ENCODE measurements around the gene DCAKD. TPM values are rescaled to one million over a fixed set of nuclear protein-coding genes. Genes with fewer than 3 reads are reported as not detected.

DCAKD gene
- total and polyA plus RNA-seq, 2 of the 8 experiments (the other 6 are each of a cell fraction or from before 2014, with no cell fraction given) = 35.6 to 52.9 TPM

DNA sequence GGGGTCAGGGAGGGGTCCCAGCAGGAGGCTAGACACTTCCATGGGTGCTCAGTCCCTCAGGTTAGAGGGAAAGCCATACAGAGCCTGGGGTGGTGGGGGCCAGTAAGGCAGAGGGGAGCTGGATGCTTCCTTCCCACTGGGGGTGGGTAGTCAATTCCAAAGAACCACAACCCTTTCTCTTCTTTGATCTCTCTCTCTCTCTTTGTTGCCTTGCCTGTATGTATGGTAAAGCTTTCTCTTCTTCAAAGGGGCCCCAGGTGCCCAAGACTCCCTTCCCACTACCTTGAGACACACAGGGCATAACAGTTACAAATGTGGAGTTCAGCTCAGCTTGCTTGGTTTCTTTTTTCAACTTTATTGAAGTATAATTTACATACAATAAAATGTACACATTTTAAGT, 52.8 kb downstream of the DCAKD start (continued):
- TF ChIP-seq, protein P1, sequence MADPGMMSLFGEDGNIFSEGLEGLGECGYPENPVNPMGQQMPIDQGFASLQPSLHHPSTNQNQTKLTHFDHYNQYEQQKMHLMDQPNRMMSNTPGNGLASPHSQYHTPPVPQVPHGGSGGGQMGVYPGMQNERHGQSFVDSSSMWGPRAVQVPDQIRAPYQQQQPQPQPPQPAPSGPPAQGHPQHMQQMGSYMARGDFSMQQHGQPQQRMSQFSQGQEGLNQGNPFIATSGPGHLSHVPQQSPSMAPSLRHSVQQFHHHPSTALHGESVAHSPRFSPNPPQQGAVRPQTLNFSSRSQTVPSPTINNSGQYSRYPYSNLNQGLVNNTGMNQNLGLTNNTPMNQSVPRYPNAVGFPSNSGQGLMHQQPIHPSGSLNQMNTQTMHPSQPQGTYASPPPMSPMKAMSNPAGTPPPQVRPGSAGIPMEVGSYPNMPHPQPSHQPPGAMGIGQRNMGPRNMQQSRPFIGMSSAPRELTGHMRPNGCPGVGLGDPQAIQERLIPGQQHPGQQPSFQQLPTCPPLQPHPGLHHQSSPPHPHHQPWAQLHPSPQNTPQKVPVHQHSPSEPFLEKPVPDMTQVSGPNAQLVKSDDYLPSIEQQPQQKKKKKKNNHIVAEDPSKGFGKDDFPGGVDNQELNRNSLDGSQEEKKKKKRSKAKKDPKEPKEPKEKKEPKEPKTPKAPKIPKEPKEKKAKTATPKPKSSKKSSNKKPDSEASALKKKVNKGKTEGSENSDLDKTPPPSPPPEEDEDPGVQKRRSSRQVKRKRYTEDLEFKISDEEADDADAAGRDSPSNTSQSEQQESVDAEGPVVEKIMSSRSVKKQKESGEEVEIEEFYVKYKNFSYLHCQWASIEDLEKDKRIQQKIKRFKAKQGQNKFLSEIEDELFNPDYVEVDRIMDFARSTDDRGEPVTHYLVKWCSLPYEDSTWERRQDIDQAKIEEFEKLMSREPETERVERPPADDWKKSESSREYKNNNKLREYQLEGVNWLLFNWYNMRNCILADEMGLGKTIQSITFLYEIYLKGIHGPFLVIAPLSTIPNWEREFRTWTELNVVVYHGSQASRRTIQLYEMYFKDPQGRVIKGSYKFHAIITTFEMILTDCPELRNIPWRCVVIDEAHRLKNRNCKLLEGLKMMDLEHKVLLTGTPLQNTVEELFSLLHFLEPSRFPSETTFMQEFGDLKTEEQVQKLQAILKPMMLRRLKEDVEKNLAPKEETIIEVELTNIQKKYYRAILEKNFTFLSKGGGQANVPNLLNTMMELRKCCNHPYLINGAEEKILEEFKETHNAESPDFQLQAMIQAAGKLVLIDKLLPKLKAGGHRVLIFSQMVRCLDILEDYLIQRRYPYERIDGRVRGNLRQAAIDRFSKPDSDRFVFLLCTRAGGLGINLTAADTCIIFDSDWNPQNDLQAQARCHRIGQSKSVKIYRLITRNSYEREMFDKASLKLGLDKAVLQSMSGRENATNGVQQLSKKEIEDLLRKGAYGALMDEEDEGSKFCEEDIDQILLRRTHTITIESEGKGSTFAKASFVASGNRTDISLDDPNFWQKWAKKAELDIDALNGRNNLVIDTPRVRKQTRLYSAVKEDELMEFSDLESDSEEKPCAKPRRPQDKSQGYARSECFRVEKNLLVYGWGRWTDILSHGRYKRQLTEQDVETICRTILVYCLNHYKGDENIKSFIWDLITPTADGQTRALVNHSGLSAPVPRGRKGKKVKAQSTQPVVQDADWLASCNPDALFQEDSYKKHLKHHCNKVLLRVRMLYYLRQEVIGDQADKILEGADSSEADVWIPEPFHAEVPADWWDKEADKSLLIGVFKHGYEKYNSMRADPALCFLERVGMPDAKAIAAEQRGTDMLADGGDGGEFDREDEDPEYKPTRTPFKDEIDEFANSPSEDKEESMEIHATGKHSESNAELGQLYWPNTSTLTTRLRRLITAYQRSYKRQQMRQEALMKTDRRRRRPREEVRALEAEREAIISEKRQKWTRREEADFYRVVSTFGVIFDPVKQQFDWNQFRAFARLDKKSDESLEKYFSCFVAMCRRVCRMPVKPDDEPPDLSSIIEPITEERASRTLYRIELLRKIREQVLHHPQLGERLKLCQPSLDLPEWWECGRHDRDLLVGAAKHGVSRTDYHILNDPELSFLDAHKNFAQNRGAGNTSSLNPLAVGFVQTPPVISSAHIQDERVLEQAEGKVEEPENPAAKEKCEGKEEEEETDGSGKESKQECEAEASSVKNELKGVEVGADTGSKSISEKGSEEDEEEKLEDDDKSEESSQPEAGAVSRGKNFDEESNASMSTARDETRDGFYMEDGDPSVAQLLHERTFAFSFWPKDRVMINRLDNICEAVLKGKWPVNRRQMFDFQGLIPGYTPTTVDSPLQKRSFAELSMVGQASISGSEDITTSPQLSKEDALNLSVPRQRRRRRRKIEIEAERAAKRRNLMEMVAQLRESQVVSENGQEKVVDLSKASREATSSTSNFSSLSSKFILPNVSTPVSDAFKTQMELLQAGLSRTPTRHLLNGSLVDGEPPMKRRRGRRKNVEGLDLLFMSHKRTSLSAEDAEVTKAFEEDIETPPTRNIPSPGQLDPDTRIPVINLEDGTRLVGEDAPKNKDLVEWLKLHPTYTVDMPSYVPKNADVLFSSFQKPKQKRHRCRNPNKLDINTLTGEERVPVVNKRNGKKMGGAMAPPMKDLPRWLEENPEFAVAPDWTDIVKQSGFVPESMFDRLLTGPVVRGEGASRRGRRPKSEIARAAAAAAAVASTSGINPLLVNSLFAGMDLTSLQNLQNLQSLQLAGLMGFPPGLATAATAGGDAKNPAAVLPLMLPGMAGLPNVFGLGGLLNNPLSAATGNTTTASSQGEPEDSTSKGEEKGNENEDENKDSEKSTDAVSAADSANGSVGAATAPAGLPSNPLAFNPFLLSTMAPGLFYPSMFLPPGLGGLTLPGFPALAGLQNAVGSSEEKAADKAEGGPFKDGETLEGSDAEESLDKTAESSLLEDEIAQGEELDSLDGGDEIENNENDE (IDR thresholded peaks at IDR 0.05; ENCODE audit: insufficient replicate concordance, low read length) = no peak
